Right kidney (tissue), 1 donor: ENCODE data around the gene LRP11.
A peak's percentile ranks its signal among the peaks of the same experiment; 100 is the strongest.
"Not testable (repeated sequence)": the region's sequence is repeated elsewhere in the genome, so short reads cannot be mapped to it uniquely, and the experiment has no call there.

Experiments
- DNase-seq: peaks from one replicate; pipeline ENCODE4 v3.0.0-alpha.2; 2016

Gene LRP11

DNA sequence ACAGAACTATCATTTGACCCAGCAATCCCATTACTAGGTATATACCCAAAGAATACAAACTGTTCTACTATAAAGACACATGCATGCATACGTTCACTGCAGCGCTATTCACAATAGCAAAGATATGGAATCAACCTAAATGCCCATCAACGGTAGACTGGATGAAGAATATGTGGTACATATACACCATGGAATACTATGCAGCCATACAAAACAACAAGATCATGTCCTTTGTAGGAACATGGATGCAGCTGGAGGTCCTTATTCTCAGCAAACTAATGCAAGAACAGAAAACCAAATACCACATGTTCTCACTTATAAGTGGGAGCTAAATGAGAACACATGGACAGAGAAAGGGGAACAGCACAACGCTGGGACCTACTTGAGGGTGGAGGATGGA, 15.8 kb downstream of the LRP11 start:
- DNase-seq = not testable (repeated sequence)

DNA sequence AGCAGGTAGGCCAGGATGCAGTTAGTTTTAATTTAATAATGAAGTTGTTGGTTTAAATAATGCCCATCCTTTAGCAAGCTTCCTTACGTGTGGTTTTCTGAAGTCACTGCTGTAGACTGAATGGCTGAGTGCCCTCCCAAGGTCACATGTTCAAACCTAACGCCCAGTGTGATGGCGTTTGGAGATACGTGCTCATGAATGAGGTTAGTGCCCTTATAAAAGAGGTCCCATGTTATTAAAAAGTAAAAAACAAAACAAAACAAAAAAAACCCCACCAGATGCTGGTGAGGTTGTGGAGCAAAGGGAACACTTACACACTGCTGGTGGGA, 16.3 kb downstream of the LRP11 start:
- no peak for DNase-seq

DNA sequence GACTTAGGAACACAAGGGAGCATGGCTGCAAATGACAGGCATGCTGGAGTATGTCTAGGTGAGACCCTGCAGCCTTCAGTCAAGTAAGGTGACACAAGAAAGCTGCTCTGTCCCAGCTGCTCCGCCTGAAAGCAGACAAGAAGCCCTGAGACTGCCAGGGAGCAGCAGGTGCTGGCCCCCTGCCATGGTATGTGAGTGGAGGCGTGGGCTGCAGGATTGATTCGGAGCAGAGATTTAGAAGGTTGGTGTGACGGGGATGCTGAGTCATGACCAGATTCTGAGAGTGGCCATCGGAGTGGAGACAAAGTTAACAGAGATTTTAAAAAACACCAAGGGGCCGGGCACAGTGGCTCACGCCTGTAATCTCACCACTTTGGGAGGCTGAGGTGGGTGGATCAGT, 17.8 kb downstream of the LRP11 start:
- DNase-seq = no peak

DNA sequence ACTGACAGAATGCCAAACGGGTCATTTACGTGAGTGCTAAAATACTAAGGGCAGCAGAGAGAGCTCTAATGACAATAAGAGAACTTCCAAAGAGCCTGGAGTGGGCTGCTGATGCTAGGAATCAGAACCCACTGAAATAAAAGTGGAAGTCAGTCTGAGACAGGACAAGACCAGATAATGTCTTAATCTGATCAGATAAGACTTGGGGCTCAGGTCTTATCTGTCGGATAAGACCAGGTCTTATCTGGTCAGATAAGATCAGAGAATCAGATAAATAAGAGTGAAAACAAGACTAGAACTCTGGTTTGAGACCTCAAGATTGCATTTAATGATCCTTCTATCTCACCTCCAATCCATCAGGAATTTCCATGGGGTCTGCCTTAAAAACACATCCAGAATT, 18.6 kb downstream of the LRP11 start:
- DNase-seq = no peak

DNA sequence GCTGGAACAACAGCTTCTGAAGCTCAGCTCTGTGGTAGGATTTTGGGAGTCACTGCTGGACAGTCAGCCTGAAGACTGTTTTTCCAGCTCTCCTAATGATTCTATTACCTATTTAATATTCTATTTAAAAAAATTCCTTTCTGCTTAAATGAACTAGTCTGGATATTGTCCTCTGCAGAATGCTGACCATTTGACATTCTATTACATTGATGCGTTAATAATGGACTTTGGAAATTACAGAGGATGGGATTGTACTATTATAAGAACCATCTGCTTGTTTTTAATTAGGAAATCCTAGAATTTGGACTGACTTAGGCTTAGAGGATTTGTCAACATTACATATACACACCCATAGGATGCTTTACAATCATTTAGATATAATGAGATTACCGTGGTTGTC, 19.7 kb downstream of the LRP11 start:
- no peak for DNase-seq

DNA sequence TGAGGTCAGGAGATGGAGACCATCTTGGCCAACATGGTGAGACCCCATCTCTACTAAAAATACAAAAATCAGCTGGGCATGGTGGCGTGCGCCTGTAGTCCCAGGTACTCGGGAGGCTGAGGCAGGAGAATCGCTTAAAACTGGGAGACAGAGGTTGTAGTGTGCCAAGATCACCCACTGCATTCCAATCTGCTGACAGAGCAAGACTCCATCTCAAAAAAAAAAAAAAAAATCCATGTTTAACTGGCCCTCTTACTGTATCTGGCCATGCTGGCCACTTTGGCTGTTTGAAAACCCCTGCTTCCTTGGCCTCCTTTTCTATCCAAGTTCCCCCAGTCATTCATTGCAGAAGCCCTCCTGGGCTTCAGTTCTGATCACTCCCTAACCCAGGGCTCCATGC, 20.1 kb downstream of the LRP11 start:
- DNase-seq = not testable (repeated sequence)

DNA sequence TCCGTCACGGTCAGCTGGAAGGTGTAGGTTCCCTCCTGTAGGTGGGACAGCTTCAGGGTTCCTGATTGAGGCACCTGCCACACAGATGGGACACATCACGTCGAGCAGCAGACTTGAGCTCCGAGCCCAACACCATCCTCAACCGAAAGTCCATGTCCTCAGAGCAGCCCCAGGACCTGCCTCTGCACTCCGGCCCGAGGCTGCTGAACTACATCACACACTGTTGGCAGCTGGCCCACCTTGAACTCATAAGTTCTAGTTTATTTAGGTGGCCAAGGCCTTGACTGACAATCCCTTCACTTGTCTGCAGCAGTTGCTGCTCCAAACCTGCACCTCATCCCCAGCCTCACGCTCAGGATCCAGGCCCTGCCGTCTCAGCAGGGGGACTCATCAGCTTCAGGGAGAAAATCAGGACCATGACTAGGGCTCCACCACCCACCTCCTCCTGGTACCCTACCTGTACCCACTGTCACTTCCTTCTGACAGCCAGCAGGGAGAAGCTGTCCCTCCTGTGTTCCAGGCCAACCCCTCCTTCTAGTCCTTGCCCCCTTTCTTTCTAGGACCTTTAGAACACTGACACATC, 21.0 kb downstream of the LRP11 start:
- no peak for DNase-seq

DNA sequence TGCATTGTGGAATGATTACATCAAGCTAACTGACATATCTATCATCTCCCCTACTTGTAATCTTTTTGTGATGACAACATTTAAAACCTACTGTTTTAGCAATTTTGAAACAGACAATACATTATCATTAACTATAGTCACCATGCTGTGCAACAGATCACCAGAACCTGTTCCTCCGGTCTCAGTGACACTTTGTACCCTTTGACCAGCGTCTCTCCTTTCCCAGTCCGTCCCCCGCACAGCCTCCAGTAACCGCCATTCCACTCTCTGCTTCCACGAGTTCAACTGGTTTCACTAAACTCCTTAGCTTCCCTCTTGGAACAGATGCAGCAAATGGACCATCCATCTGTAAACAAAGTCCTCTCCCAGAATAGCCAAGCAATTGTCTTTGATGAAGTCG, 21.8 kb downstream of the LRP11 start:
- no peak for DNase-seq

DNA sequence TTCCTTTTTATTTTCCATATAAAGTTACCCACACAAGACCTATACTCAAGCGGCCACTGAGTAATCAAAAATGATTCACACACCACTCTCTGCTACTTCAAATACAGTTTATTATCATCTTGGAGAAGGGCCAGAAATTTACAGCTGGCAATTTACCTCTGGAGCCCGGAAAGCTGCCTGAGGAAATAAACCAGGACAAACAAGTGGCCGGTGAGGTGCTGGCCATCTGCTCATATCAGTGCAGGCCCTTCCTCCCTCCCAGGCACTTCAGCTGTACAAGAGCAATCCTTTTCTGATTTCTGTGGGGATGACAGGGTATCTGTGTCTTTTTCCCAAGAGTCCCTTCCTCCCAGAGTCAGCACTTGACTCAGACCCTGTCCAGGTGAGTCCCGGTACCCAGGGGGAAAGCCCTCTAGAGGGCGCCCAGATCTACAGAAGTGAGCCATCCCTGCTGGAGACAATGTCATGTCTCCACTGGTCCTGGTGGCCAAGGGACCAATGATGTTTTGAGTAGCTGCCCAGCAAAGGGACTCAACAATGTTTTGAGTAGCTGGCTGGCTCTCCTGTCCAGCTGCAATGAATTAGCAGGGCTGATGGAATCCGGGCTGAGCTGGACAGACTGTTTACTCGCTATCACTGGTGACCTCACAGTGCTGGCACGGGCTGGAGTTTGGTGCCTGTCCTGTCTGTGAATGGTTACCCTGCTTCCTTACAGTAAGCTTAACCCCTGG, 23.6 kb downstream of the LRP11 start:
- DNase-seq = no peak

DNA sequence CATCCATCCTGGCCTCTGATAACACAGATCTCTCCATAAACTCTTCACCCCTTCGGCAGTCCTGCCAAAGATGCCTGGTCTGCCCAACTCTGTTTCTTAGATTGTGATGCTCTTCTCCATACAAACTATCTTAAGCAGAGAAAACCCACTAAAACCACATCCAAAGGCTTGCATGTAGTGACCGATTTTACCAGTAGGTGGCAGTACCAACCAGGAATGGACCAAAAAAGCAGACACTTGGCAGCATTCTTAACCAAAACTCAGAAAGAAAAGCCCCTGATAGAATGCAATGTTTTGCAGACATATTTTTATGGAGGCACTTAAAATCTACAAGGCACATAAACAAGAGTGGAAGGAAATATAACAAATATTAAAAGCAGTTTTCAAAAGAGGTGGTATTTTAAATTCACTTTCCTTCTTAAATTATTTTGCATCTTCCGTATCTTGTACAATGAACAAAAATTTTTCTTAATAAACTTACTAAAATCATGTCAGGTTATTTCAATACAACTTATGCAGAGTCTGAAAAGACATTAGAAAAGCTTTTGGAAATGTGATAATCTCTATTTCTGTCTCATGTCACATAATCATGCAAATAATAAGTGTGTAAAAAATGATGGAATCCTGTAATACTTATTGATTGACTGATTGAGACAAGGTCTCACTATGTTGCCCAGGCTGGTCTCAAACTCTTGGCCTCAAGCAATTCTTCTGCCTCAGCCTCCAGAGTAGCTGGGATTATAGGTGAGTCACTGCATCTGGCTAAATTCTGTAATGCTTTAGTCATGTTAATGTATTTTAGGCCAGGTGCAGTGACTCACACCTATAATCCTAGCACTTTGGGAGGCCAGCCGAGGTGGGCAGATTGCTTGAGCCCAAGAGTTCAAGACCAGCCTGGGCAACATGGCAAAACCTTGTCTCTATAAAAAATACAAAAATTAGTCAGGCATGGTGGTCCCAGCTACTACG, 29.4 kb downstream of the LRP11 start:
- peak; percentile 52 for DNase-seq

DNA sequence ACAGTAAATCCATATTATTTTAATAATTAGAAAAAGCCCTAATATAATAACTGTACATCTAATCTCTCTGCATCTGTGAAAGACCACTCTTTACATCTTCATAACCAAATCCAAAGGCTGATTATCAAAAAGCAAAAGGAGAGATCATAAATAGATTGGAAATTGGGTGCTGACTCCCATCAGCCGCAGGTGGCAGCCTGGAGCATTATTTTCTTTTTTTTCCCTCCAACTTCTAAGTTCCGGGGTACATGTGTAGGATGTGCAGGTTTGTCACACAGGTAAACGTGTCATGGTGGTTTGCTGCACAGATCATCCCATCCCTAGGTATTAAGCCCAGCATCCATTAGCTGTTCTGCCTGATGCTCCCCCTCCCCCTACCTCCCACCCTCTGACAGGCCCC, 30.5 kb downstream of the LRP11 start:
- no peak for DNase-seq

DNA sequence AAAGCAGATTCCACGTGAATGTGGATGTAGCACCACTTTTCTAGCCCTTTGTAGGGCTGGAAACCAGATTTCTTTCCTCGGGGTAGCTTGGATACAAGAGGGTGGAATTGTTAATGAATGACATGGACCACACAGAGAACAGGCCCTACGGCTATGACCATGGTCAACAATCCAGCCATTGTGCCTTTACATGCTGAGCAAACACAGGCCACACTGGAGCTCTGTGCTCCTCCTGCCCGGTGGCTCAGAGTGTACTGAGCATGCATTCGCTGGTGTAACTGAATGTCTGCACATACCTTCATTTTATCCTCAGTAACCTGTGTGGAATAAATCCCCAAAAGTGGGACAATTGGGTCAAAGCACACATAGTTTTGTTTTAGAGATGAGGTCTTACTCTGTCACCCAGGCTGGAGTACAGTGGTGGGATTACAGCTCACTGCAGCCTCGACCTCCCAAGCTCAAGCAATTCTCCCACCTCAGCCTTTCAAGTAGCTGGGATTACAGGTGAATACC, 32.8 kb downstream of the LRP11 start:
- no peak for DNase-seq

DNA sequence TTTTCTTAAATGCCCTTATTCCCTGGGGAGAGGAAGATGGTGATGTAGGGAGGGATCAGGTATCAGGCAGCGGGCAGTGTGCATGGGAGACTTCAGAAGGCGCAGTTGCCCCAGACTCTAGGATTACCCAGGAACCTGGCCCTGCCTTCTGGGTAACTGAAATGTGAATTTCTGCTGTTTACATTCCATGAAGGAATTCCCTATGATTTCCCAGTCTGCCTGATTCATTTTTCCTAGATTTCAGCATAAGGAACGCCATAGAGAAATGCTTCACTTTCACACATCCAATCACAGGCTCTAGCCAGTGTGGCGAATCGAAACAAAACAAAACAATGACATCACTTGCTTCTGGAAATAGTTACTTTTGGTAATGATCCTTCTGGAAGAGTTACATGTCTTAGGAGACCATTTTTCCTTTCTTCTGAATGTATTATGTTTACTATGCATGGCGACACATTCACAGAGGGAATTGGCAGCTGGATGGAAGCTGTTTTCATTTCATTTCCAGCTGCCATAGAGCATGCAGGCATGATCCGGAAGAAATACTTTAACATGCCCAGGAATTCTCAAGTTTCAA, 33.3 kb downstream of the LRP11 start:
- no peak for DNase-seq

DNA sequence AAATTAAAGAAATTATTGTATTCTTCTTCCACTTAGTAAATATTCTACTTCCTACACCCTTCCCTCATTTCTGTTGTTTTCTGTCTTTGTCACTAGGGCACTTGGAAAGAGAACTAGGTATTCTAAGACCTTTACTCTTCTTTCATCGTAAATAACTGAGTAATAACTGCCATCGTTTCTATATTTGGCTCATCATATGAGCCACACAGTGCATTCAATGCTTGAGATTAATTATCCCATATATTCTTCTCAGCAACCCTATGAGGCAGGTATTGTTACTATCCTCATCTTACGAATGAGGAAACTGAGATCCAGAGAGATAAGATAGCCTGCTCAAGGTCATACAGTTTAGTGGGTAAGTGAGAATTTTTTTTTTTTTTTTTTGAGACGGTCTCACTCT, 38.9 kb downstream of the LRP11 start:
- no peak for DNase-seq

DNA sequence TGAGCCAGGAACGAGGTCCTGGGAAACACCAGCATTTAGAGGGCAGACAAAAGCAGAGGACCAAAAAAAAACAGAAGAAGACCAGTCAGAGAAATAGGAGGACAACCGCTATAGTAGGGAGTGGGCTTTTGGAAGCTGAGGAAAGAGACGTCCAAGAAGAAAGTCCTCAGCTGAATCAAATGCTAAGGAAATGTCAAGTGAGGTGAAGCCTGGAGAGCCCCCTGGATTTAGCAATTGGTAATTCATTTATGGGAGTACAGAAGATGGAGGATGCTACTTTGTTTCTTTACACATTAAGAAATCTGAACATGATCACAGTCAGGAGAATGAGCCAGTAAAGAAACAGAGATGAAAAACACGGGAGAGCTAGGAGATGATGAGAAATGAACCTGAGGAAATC, 41.1 kb downstream of the LRP11 start:
- no peak for DNase-seq

DNA sequence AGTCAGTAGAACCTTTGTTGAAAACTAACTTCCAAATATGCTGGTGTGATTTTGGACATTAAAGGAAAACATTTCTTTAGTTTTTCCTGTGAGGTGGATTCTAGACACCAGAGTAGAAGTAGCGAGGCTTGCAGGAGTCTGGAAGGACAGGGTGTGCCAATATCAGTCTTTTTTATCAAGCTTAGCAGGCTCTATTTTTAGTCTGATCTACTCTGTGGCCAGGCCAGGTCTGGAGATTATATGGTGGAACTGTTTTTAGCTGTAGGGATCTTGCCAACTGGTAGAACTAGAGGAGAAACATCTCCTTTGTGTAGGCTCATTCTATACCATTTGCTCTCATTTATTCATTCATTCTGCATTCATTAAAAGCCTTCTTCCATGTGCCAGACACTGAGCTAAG, 42.7 kb downstream of the LRP11 start:
- DNase-seq = no peak

DNA sequence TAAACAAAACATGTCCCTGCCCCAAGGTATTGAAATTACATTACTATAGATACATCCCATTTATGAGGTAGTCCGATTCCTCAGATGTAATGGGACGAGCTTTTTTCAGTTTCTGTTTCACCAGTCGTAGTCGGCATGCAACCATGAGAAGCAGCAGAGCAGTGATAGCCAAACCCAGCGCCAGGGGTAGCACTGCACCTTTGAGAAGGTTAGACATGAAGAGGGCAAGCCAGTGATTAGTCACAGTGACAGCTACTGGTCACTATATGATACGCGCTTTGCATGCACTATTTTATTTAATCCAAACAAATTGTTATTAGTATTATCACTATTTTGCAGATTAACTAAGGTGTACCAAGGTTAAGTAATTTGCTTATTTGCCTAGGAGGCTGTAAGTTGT, 43.7 kb downstream of the LRP11 start:
- no peak for DNase-seq

DNA sequence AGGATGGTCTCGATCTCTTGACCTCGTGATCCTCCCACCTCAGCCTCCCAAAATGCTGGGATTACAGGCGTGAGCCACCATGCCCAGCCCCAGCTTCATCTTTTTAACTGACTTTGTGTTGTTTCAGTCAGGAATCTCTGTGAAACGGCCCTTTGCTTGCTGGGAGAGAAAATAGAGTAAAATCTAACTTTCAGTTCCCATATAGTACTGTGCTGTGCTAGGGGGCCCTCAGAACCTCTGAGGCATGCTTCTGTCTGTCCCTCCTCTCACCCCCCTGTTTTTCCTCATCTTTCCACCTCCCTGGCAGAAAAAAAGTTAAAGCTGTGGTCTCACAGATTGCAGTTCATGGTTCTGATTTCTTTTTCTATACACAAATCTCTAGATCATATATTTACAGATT, 48.4 kb downstream of the LRP11 start:
- no peak for DNase-seq

DNA sequence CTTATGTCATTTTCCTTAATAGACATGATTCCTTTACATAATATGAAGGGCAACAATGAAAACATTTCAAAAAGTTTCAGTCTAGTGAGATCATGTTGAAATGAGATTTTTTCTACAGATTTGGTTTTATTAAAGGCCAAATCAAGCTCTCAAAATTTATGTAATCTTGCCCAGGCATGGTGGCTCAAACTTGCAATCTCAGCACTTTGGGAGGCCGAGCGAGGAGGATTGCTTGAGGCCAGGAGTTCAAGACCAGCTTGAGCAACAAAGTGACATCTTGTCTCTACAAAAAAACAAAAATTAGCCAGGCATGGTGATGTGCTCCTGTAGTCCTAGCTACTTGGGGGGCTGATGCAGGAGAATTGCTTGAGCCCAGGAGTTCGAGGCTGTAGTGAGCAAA, 50.8 kb downstream of the LRP11 start:
- no peak for DNase-seq

DNA sequence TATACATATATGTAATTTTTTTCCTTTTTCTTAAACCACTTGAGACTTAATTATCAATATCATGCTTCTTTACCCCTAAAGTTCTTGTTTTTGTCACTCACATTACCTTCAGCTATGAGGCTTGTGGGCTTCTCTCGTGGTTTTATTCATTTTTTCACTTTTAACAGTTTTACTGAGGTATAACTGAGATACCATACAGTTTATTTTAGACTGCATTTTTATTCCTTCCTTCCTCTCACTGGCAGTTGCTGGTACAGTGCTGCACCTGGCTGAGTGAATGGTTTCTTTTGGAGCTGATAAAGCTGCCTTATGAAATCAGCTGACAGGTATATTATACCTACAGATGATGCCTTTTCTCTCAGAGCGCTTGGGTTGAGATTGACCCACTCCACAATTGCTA, 54.4 kb downstream of the LRP11 start:
- DNase-seq = no peak

DNA sequence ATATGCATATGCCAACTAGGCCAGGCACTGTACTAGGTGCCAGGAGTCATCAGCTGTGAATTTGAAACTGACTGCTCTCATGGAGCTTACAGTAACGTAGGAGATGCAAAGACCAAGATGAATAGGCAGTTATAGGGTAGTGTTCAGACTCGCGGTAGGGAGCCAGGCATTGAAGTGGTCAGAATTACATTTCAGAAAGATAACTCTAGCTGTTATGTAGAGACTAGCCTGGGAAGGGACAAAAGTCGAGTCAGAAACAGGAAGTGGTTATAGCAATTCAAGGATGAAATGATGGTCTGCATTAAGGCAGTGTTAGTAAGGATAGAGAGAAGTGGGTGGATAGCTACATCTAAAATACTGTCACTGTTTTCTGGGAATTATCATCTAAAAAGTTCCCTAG, 58.0 kb downstream of the LRP11 start:
- no peak for DNase-seq

DNA sequence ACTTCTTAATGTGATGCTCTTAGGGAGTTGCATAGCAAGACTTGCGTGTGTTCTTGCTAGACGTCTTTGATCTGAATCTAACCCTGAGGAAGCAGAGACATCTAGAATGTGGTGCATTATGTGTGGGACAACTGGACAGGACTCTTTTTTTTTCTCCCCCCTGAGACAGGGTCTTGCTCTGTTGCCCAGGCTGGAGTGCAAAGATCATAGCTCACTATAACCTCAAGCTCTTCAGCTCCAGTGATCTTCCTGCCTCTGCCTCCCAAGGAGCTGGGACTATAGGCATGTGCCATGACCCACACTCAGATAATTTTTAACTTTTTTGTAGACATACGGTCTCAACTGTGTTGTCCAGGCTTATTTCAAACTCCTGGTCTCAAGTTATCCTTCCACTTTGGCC, 80.6 kb downstream of the LRP11 start:
- DNase-seq = no peak

DNA sequence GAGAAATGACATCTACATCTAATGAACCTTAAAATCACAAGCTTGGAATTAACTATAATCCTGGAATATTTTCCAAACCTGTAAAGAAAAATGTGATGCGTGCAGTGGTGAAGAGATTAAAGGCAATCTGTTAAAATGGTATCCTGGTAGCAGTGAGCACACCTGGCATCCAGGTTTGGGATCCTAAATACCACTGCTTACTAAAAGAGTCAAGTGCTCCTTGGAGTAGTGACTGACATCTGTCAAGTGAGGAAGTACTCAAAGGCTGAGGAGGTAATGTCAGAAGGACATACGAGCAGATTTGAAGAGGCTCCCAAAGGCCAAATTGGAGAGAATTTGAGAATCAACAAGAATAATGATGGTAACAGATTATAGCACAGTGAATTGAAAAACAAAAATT, 81.8 kb downstream of the LRP11 start:
- DNase-seq = no peak
